Activated naive CD4-positive, alpha-beta T cell treated with anti-CD3 and anti-CD28 coated beads for 36 hours (primary cell): ENCODE measurements around the gene SCUBE1. TPM values are rescaled to one million over a fixed set of nuclear protein-coding genes. Genes with fewer than 3 reads are reported as not detected.

ENCODE experiments used
- CTCF ChIA-PET: fragments of 350-600 bp; sonication (Branson Sonifier 250); formaldehyde crosslinking; loops from one replicate; lab custom pipeline; 2021; ENCODE audit warnings: antibody characterized with exemption; lab: Charles Lee
- DNase-seq: peaks from one replicate; pipeline ENCODE4 v3.0.0-alpha.2; 2020
- H3K27ac Mint-ChIP-seq: one replicate; pipeline ENCODE4 v1.8.0; 2021; ENCODE audit warnings: mild to moderate bottlenecking, mixed read lengths
- H3K27me3 Mint-ChIP-seq: one replicate; pipeline ENCODE4 v1.8.0; 2021; ENCODE audit warnings: low read depth, mixed read lengths
- H3K36me3 Mint-ChIP-seq: one replicate; pipeline ENCODE4 v1.8.0; 2021; ENCODE audit warnings: low read depth, mixed read lengths
- H3K4me1 Mint-ChIP-seq: one replicate; pipeline ENCODE4 v1.8.0; 2021; ENCODE audit warnings: low read depth, mixed read lengths
- H3K4me3 Mint-ChIP-seq: one replicate; pipeline ENCODE4 v1.8.0; 2021; ENCODE audit warnings: mild to moderate bottlenecking, moderate library complexity, mixed read lengths
- H3K9me3 Mint-ChIP-seq: one replicate; pipeline ENCODE4 v1.8.0; 2021; ENCODE audit warnings: mixed read lengths
- intact Hi-C: fragments of 100-400 bp; cut with micrococcal nuclease; formaldehyde crosslinking; loops from one replicate; pipeline ENCODE4 v1.15.1; 2023
- total RNA-seq, 2 experiments: library from RNA; stranded (reverse); gene quantifications; one replicate each; pipeline ENCODE4 v1.2.3, GENCODE V29; 2021

The SCUBE1 gene
- total RNA-seq, 2 experiments from 2014 or later = not detected

- H3K36me3 Mint-ChIP-seq = peaks cover 29% of the 10 kb centered on the region
- no peak overlapping the region for H3K27ac Mint-ChIP-seq
- no peaks in the 10 kb centered on the region for H3K27me3 Mint-ChIP-seq
- no peaks in the 10 kb centered on the region for H3K9me3 Mint-ChIP-seq
- intact Hi-C loops = no loop called here
- CTCF ChIA-PET = no interaction called here
- H3K4me1 Mint-ChIP-seq = no peaks in the 10 kb centered on the region
- no peak overlapping the region for H3K4me3 Mint-ChIP-seq
- DNase-seq = no peak
Measured at GRCh38 chr22:43172191-43172590, 171.0 kb downstream of the SCUBE1 start.

GRCh38 chr22:43171607-43172006, 171.6 kb downstream of the SCUBE1 start:
- Mint-ChIP-seq H3K27me3 (no peaks in the 10 kb centered on the region), H3K36me3 (peaks cover 25% of the 10 kb centered on the region), H3K9me3 (no peaks in the 10 kb centered on the region), H3K4me1 (no peaks in the 10 kb centered on the region), H3K4me3 (no peak overlapping the region), H3K27ac (no peak overlapping the region)
- CTCF ChIA-PET = no interaction called here
- intact Hi-C loops = no loop called here
- DNase-seq = no peak

GRCh38 chr22:43171019-43171491, 172.1 kb downstream of the SCUBE1 start:
- CTCF ChIA-PET = no interaction called here
- Mint-ChIP-seq H3K4me1 (no peaks in the 10 kb centered on the region), H3K27me3 (no peaks in the 10 kb centered on the region), H3K9me3 (no peaks in the 10 kb centered on the region), H3K27ac (no peak overlapping the region), H3K4me3 (no peak overlapping the region), H3K36me3 (peaks cover 21% of the 10 kb centered on the region)
- intact Hi-C loops = no loop called here
- no peak for DNase-seq

GRCh38 chr22:43170131-43170480, 173.1 kb downstream of the SCUBE1 start:
- H3K27ac Mint-ChIP-seq = no peak overlapping the region
- H3K4me1 Mint-ChIP-seq = no peaks in the 10 kb centered on the region
- no peak overlapping the region for H3K4me3 Mint-ChIP-seq
- peaks cover 20% of the 10 kb centered on the region for H3K36me3 Mint-ChIP-seq
- CTCF ChIA-PET = no interaction called here
- DNase-seq = no peak
- H3K27me3 Mint-ChIP-seq = no peaks in the 10 kb centered on the region
- intact Hi-C loops = no loop called here
- no peaks in the 10 kb centered on the region for H3K9me3 Mint-ChIP-seq

GRCh38 chr22:43169310-43170130, 173.7 kb downstream of the SCUBE1 start:
- CTCF ChIA-PET = no interaction called here
- Mint-ChIP-seq H3K4me1 (no peaks in the 10 kb centered on the region), H3K4me3 (no peak overlapping the region), H3K27ac (no peak overlapping the region), H3K27me3 (no peaks in the 10 kb centered on the region), H3K36me3 (peaks cover 20% of the 10 kb centered on the region), H3K9me3 (no peaks in the 10 kb centered on the region)
- DNase-seq = no peak
- intact Hi-C loops = no loop called here

- intact Hi-C loops = no loop called here
- Mint-ChIP-seq H3K4me3 (no peak overlapping the region), H3K27ac (no peak overlapping the region), H3K27me3 (no peaks in the 10 kb centered on the region), H3K36me3 (peaks cover 20% of the 10 kb centered on the region), H3K4me1 (no peaks in the 10 kb centered on the region), H3K9me3 (no peaks in the 10 kb centered on the region)
- DNase-seq = no peak
- CTCF ChIA-PET = no interaction called here
Measured at GRCh38 chr22:43168471-43169309, 174.5 kb downstream of the SCUBE1 start.

GRCh38 chr22:43167001-43167589, 176.1 kb downstream of the SCUBE1 start:
- no peaks in the 10 kb centered on the region for H3K9me3 Mint-ChIP-seq
- CTCF ChIA-PET = no interaction called here
- intact Hi-C loops = no loop called here
- no peaks in the 10 kb centered on the region for H3K27me3 Mint-ChIP-seq
- H3K36me3 Mint-ChIP-seq = peaks cover 13% of the 10 kb centered on the region
- no peaks in the 10 kb centered on the region for H3K4me1 Mint-ChIP-seq
- H3K27ac Mint-ChIP-seq = no peak overlapping the region
- no peak overlapping the region for H3K4me3 Mint-ChIP-seq
- no peak for DNase-seq

- H3K36me3 Mint-ChIP-seq = peaks cover 15% of the 10 kb centered on the region
- H3K4me1 Mint-ChIP-seq = no peaks in the 10 kb centered on the region
- no peak for DNase-seq
- H3K4me3 Mint-ChIP-seq = no peak overlapping the region
- no peaks in the 10 kb centered on the region for H3K27me3 Mint-ChIP-seq
- no peaks in the 10 kb centered on the region for H3K9me3 Mint-ChIP-seq
- intact Hi-C loops = no loop called here
- no peak overlapping the region for H3K27ac Mint-ChIP-seq
- CTCF ChIA-PET = no interaction called here
Measured at GRCh38 chr22:43166132-43166930, 176.8 kb downstream of the SCUBE1 start.

- H3K36me3 Mint-ChIP-seq = peaks cover 8% of the 10 kb centered on the region
- no peak overlapping the region for H3K4me3 Mint-ChIP-seq
- no peaks in the 10 kb centered on the region for H3K27me3 Mint-ChIP-seq
- H3K27ac Mint-ChIP-seq = no peak overlapping the region
- H3K4me1 Mint-ChIP-seq = no peaks in the 10 kb centered on the region
- intact Hi-C loops = no loop called here
- H3K9me3 Mint-ChIP-seq = no peaks in the 10 kb centered on the region
- CTCF ChIA-PET = no interaction called here
- no peak for DNase-seq
Measured at GRCh38 chr22:43164636-43165035, 178.5 kb downstream of the SCUBE1 start.

GRCh38 chr22:43163241-43163795, 179.9 kb downstream of the SCUBE1 start:
- intact Hi-C loops = no loop called here
- peaks cover 3% of the 10 kb centered on the region for H3K36me3 Mint-ChIP-seq
- H3K27me3 Mint-ChIP-seq = no peaks in the 10 kb centered on the region
- no peaks in the 10 kb centered on the region for H3K4me1 Mint-ChIP-seq
- no peak overlapping the region for H3K27ac Mint-ChIP-seq
- no peak for DNase-seq
- H3K9me3 Mint-ChIP-seq = no peaks in the 10 kb centered on the region
- CTCF ChIA-PET = no interaction called here
- no peak overlapping the region for H3K4me3 Mint-ChIP-seq

GRCh38 chr22:43162412-43163150, 180.6 kb downstream of the SCUBE1 start:
- CTCF ChIA-PET = no interaction called here

More at GRCh38 chr22:43162412-43163150, 180.6 kb downstream of the SCUBE1 start:
- intact Hi-C loops = no loop called here
- H3K4me3 Mint-ChIP-seq = no peak overlapping the region
- DNase-seq = no peak
- H3K27ac Mint-ChIP-seq = no peak overlapping the region
- H3K4me1 Mint-ChIP-seq = no peaks in the 10 kb centered on the region
- H3K36me3 Mint-ChIP-seq = peaks cover 2% of the 10 kb centered on the region
- no peaks in the 10 kb centered on the region for H3K27me3 Mint-ChIP-seq
- no peaks in the 10 kb centered on the region for H3K9me3 Mint-ChIP-seq
